GM18861 (cell line): ENCODE data around the gene SPP1.
A peak's percentile ranks its signal among the peaks of the same experiment; 100 is the strongest.
"Not testable (repeated sequence)": the region's sequence is repeated elsewhere in the genome, so short reads cannot be mapped to it uniquely, and the experiment has no call there.

Experiments used
- ATAC-seq: cut with Tn5 transposase; IDR thresholded peaks from one replicate; pipeline ENCODE4 v1.9.1; 2021; ENCODE audit not compliant: unreplicated experiment

SPP1 gene

GRCh38 chr4:87985097-87985886, 9.8 kb downstream of the SPP1 start:
- peak; percentile 89 for ATAC-seq

DNA sequence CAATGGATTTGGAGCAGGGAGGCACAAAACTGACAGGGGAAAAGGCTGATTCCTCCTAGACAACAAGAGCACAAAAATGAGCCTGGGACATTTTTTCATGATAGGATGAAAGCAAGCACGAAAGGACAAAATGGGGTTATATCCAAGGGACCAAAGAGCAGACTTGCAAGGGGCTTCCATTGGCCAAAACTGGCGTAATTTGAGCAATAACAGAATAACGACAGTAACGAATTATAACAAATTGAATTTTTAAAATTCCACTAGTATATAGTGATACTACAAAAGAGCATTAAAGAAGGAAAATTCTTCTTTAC, 10.3 kb downstream of the SPP1 start:
- no peak for ATAC-seq

GRCh38 chr4:87986508-87986907, 11.0 kb downstream of the SPP1 start:
- no peak for ATAC-seq

DNA sequence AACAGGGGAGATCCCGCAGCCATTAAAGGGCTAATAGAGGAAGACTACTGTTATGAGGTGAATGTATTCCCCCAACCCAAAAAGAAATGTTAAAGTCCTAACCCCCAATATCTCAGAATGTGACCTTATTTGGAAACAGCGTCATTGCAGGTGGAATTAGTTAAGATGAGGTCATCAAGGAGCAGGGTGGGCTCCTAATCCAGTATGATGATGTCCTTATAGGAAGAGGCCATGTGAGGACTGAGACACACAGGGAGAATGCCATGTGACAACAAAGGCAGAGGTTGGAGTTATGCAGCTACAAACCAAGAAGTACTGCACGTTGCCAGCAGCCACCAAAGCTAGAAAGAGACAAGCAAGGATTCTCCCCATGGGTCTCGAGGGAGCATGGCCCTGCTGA, 14.3 kb downstream of the SPP1 start:
- no peak for ATAC-seq

DNA sequence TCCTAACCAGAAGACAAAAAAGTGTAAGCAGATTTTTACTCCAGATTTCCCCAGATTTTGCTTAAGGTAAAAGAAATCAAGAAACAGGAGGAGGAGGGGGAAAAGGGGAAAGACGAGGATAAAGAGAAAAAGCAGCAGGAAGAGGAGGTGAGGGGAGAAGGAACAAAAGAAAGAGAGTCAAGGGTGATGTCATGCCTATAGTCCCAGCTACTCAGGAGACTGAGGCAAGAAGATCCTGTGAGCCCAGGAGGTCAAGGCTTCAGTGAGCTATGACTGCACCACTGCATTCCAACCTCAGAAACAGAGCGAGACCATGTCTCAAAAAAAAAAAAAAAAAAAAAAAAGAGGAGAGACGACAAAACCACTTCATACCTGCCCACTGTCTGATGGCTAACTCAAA, 19.9 kb downstream of the SPP1 start:
- ATAC-seq, result no peak

DNA sequence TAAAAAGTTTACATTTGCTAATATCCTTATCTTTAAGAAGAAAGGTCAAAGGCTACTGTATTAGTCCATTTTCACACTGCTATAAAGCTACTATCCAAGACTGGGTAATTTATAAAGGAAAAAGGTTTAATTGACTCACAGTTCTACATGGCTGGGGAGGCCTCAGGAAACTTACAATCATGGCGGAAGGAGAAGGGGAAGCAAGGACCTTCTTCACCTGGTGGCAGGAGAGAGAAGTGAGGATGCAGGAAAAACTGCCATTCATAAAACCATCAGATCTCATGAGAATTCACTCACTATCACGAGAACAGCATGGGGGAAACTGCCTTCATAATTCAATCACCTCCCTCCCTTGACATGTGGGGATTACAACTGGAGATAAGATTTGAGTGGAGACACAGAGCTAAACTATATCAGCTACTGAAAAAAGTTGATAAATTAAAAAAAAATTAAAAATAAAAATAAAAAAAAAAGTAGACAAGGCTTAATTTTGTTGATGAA, 23.7 kb downstream of the SPP1 start:
- ATAC-seq, result not testable (repeated sequence)

- no peak for ATAC-seq
Measured at GRCh38 chr4:88001871-88002270, 26.4 kb downstream of the SPP1 start.

DNA sequence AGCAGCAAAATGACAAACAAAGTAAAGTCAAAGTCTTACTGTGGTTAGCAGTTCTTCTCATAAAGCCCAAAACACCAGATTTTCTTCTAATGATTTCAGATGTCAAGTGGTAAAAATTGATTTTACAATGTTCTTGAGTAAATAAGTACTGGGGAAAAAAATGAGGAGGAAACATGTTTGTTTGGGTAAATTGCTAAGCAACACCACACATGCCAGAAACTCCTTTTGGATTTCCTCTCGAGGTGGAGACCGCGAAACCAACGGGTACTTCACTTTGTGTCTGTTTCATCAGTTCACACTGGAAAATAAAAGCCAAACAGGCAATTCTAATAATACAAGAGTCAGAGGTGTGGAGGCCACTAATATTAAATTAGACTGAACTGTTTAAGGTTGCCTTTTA, 27.3 kb downstream of the SPP1 start:
- no peak for ATAC-seq

DNA sequence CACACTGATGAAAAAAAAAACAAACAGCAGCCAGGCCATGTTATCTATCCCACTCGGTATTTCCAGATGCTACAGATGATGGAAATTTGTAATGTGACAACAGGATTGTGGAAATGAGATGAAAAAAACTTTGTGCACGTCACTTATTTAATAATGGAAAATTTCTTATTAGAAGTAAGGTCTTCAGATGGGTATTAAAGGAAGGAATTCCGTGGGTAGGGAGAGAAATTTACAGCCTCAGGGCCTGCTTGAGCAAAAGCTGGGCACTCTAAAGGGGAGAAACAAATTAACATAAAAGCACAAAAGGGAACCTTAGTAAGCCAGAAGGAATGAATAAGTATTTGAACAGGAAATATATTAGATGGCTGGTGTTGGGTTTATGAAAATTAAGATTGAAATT, 27.7 kb downstream of the SPP1 start:
- ATAC-seq, result no peak

DNA sequence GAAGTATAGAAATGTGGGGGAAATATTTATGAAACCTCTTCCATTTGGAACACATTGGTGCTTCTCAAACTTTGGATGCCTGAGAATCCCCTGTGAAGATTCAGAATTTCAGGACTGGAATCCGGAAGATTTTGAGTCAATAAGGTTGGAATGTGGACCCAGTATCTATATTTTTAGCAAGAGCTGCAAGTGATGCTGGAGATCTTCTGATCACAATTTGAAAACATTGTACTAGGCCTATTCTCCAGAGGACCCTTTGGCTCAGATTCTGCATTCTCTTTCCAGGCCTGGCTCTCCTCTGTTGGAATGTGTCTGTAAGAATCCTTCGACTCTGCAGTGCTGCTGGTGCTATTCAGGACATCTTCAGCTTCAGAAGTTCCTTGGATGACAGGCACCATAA, 29.6 kb downstream of the SPP1 start:
- no peak for ATAC-seq

DNA sequence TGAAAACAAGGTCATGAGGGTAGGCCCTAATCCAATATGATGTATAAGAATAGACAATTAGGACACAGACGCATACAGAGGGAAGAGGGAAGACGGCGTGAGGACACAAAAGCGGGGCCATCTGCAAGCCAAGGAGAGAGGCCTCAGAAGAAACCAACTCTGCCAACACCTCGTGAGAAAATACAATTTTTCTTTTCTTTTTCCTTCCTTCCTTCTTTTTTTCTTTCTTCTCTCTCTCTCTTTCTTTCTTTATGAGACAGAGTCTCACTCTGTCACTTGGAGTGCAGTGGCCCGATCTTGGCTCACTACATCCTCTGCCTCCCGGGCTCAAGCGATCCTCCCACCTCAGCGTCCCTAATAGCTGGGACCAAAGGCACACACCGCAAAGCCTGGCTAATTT, 30.4 kb downstream of the SPP1 start:
- no peak for ATAC-seq

GRCh38 chr4:88006956-88007303, 31.4 kb downstream of the SPP1 start:
- no peak for ATAC-seq

- peak; percentile 74 for ATAC-seq
Measured at GRCh38 chr4:88007304-88008121, 32.0 kb downstream of the SPP1 start, which contains the start of gene PKD2. Gene PKD2, plus strand, starts transcription at chr4:88007635. Its CDS starts 99 bp downstream, at chr4:88007734.

- ATAC-seq, result peak; percentile 14
Measured at GRCh38 chr4:88008122-88008742, 32.7 kb downstream of the SPP1 start.

- no peak for ATAC-seq
Measured at GRCh38 chr4:88008743-88009171, 33.2 kb downstream of the SPP1 start.

GRCh38 chr4:88009871-88010270, 34.4 kb downstream of the SPP1 start:
- no peak for ATAC-seq

DNA sequence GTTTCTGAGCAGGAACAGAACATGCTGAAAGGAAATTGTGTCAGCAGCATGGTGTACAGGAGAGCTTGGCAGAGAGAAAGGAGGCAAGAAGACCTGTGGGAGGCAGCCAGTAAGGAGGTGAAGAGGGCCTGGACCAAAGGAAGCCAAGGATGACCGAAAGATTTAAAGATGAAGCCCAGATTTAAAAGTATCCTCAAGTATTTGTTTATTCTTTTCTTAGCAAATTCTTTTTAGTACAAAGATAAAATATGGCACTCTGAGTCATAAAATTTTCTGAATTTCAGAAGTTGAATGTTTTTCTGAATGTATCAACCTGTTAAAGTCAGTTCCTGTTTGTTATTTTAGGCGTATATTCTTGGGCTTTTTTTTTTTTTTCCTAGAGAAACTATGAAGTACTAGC, 35.5 kb downstream of the SPP1 start:
- no peak for ATAC-seq

GRCh38 chr4:88012647-88013046, 37.1 kb downstream of the SPP1 start:
- ATAC-seq, result peak; percentile 75

DNA sequence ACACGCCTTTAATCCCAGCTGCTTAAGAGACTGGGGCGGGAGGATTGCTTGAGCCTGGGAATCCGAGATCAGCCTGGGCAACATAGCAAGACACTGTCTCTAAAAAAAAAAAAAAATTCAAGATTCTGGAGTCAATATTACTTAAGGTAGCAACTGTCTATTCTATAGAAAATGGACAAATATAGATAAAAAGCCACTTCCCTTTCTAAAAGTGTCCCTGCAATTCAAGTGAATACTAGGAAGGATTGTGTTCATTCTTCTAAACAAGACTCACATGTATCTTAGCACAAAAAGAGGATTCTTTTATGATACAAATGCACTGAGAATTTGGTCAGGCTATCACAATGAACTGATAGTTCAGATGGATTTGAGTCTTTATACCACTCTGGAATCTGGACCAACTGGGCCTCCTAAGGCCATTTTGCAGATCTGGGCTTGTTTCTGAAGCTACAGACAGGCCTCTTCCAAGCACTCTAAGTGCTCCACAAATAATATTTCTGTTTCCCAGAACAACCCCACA, 38.9 kb downstream of the SPP1 start:
- no peak for ATAC-seq

- ATAC-seq, result no peak
Measured at GRCh38 chr4:88015659-88016295, 40.3 kb downstream of the SPP1 start.
